ENCODE results near the gene CYB5A.

GRCh38 chr18:74278058-74278457 is 13.7 kb downstream of the CYB5A start:
- TF ChIP-seq TAF1 (IDR thresholded peaks at IDR 0.05; ENCODE audit: borderline replicate concordance, insufficient read depth, low read length): no peak
- TF ChIP-seq REST (IDR thresholded peaks at IDR 0.05; ENCODE audit: insufficient read depth in 1 of 2, low read depth in 2 of 2, low read length in 2 of 2): no peak
- no peak for TF ChIP-seq SIN3A (IDR thresholded peaks at IDR 0.05; ENCODE audit: borderline replicate concordance, insufficient read depth, low read length)
